ENCODE results near the gene ACAA2. TPM values are rescaled to one million over a fixed set of nuclear protein-coding genes. Genes with fewer than 3 reads are reported as not detected.
A peak's percentile ranks its signal among the peaks of the same experiment; 100 is the strongest.

Gene ACAA2
- total and polyA plus RNA-seq, 2 of the 8 experiments (the other 6 are each of a cell fraction or from before 2014, with no cell fraction given), result 63.4 to 151 TPM

- H3K27me3 ChIP-seq (replicated peaks in 1 of 4; ENCODE audit: control insufficient read depth in 3 of 4, extremely low read depth in 1 of 4, insufficient read depth in 3 of 4, low read length in 3 of 4), result no peaks in the 10 kb centered on the region
- H2BK120ac ChIP-seq (replicated peaks; ENCODE audit: low read depth, low read length), result no peak overlapping the region
- H3K23me2 ChIP-seq (ENCODE audit: low read depth, low read length), result no peaks in the 10 kb centered on the region
- no peaks in the 10 kb centered on the region for H3K36me3 ChIP-seq (ENCODE audit: control insufficient read depth in 2 of 4, insufficient read depth in 4 of 4, low read length in 3 of 4)
- H3K9ac ChIP-seq (replicated peaks in 1 of 4; ENCODE audit: extremely low read depth in 1 of 4, low read depth in 3 of 4, low read length in 3 of 4), result no peak overlapping the region
- H3K18ac ChIP-seq (ENCODE audit: extremely low read depth, low read length), result no peak overlapping the region
- TF ChIP-seq TAF7 (optimal IDR thresholded peaks at IDR 0.05; ENCODE audit: borderline replicate concordance, low read depth, low read length), result no peak
- TF ChIP-seq POLR2AphosphoS5 (IDR thresholded peaks at IDR 0.05; ENCODE audit: low read depth, low read length), result no peak
- TF ChIP-seq TCF12 (IDR thresholded peaks at IDR 0.05; ENCODE audit: low read depth, low read length), result no peak
- no peak for TF ChIP-seq EP300 (IDR thresholded peaks at IDR 0.05; ENCODE audit: borderline replicate concordance in 1 of 2, low read depth in 2 of 2, low read length in 2 of 2)
- no peak for TF ChIP-seq ASH2L (IDR thresholded peaks at IDR 0.05; ENCODE audit: low read length)
- TF ChIP-seq TAF1 (IDR thresholded peaks at IDR 0.05; ENCODE audit: low read depth, low read length), result no peak
- CTCF ChIA-PET (ENCODE audit: partially characterized antibody), result interaction anchor here (0.6 to 10.0 kb wide), 27 partner anchors 8 to 621 kb away, joined by 3 to 157 read pairs (median 7); partner anchors contain the start of gene LIPG
- H3K14ac ChIP-seq (ENCODE audit: insufficient read length), result no peak overlapping the region
- no peak overlapping the region for H2BK5ac ChIP-seq (ENCODE audit: low read depth, low read length)
- no peak for FAIRE-seq
- no peak for DNase-seq (ENCODE audit: low read depth in 1 of 2, low spot score in 2 of 2)
- H2BK12ac ChIP-seq (ENCODE audit: low read depth, low read length), result no peak overlapping the region
- no peak overlapping the region for H2BK20ac ChIP-seq (ENCODE audit: low read length)
- peak overlapping the region; percentile 10; the same call in 1 of the 2 replicates for H2BK15ac ChIP-seq (ENCODE audit: low read length)
- no peaks in the 10 kb centered on the region for H3K79me2 ChIP-seq (ENCODE audit: control insufficient read depth in 1 of 2, insufficient read depth in 2 of 2, low read length in 2 of 2)
- H2AK5ac ChIP-seq (ENCODE audit: low read depth, low read length), result no peak overlapping the region
- no peak overlapping the region for H3K56ac ChIP-seq (replicated peaks; ENCODE audit: insufficient read length, low read depth, low read length)
- H3K27ac ChIP-seq (ENCODE audit: low read depth, low read length), result no peak overlapping the region
- no peak overlapping the region for H4K91ac ChIP-seq (replicated peaks; ENCODE audit: insufficient read length, low read length)
- H3K4me1 ChIP-seq (replicated peaks in 1 of 4; ENCODE audit: control insufficient read depth in 3 of 4, insufficient read depth in 4 of 4, low read length in 3 of 4), result peaks cover 0 to 9% (median 4%) of the 10 kb centered on the region in 4 experiments; a peak in 6 of 7 replicates
- no peak overlapping the region for H3K4me3 ChIP-seq (ENCODE audit: extremely low read depth in 1 of 4, insufficient read depth in 2 of 4, low read depth in 3 of 4, low read length in 4 of 4)
- H3K9me3 ChIP-seq (ENCODE audit: insufficient read depth in 2 of 2, low read depth in 1 of 2, low read length in 1 of 2), result no peaks in the 10 kb centered on the region
- H3K79me1 ChIP-seq (ENCODE audit: low read depth, low read length), result no peaks in the 10 kb centered on the region
- 92% methylated on average over 12 of the region's 12 CpGs; no CpG with 5 or more reads in 1 of the 2 experiments for WGBS, 2 experiments (ENCODE audit: extremely low coverage in 1 of 2, insufficient coverage in 1 of 2, insufficient read length in 1 of 2, insufficient replicate concordance in 2 of 2, low coverage in 1 of 2, low lambda C conversion rate in 2 of 2, missing lambda C conversion rate in 1 of 2)
- no peak overlapping the region for H4K5ac ChIP-seq (ENCODE audit: insufficient read length, low read depth, low read length)
- no peak overlapping the region for H3K23ac ChIP-seq (ENCODE audit: insufficient read length)
- no peak overlapping the region for H3K4ac ChIP-seq (replicated peaks; ENCODE audit: insufficient read length, low read depth, low read length)
- H2AFZ ChIP-seq (ENCODE audit: low read length), result no peak overlapping the region
- H3K4me2 ChIP-seq (ENCODE audit: insufficient read depth in 1 of 2, low read depth in 2 of 2, low read length in 2 of 2), result no peak overlapping the region
- POLR2A ChIA-PET (ENCODE audit: partially characterized antibody), result no interaction called here
- no peaks in the 10 kb centered on the region for H4K20me1 ChIP-seq (replicated peaks in 1 of 2; ENCODE audit: control insufficient read depth in 1 of 2, insufficient read depth in 2 of 2, low read length in 2 of 2)
- no peak overlapping the region for H4K8ac ChIP-seq (ENCODE audit: extremely low read depth, insufficient read depth, low read length)
Observed at GRCh38 chr18:49859725-49860124, 46.4 kb upstream of the ACAA2 start.
